HepG2 (cell line): ENCODE results near the gene TXNRD2. TPM values are rescaled to one million over a fixed set of nuclear protein-coding genes. Genes with fewer than 3 reads are reported as not detected.

Experiments used
- BRCA1 ChIP-seq: sonication (generic); formaldehyde crosslinking; IDR thresholded peaks from 2 replicates; pipeline ENCODE4 v1.4.0; 2020; ENCODE audit warnings: missing genetic modification reagents
- DNMT3B ChIP-seq: conservative IDR thresholded peaks from 2 replicates; pipeline ENCODE4 v1.6.1; 2016; ENCODE audit warnings: missing biosample characterization, control low read depth
- GATAD2A ChIP-seq: IDR thresholded peaks from 2 replicates; pipeline ENCODE4 v1.6.1; 2016
- HNRNPH1 ChIP-seq: fragments of 200-400 bp; formaldehyde crosslinking; optimal IDR thresholded peaks from 2 replicates; pipeline ENCODE3; 2017; ENCODE audit warnings: mild to moderate bottlenecking, low read depth, low read length
- POLR2AphosphoS5 ChIP-seq: IDR thresholded peaks from 2 replicates; pipeline ENCODE4 v1.6.1; 2012; ENCODE audit warnings: low read depth, low read length
- RFXAP ChIP-seq: sonication (generic); formaldehyde crosslinking; IDR thresholded peaks from 2 replicates; pipeline ENCODE4 v1.4.0; 2020; ENCODE audit warnings: missing genetic modification reagents, borderline replicate concordance
- SOX5 ChIP-seq: IDR thresholded peaks from 2 replicates; pipeline ENCODE4 v1.6.1; 2016; ENCODE audit warnings: borderline replicate concordance
- TMF1 ChIP-seq: sonication (generic); formaldehyde crosslinking; IDR thresholded peaks from 2 replicates; pipeline ENCODE4 v1.8.1; 2022; ENCODE audit warnings: low read depth, missing genetic modification reagents
- TRIM24 ChIP-seq: sonication (generic); formaldehyde crosslinking; IDR thresholded peaks from 2 replicates; pipeline ENCODE4 v1.8.0; 2022; ENCODE audit warnings: mild to moderate bottlenecking, missing genetic modification reagents
- ZBTB7A ChIP-seq: sonication (generic); formaldehyde crosslinking; IDR thresholded peaks from 2 replicates; pipeline ENCODE4 v1.8.0; 2022; ENCODE audit warnings: mild to moderate bottlenecking, missing genetic modification reagents
- ZFX ChIP-seq: sonication (generic); formaldehyde crosslinking; IDR thresholded peaks from 2 replicates; pipeline ENCODE4 v1.4.0; 2020; ENCODE audit warnings: mild to moderate bottlenecking, low read depth, missing genetic modification reagents, moderate library complexity
- polyA plus RNA-seq, 8 experiments: library from polyadenylated mRNA; depleted of rRNA in 3 of 8; stranded (reverse) in 7 of 8; unstranded in 1 of 8; fragments of >200 nt; fragmentation: Illumina TruSeq in 4 of 8; extraction: Trizol in 4 of 8; gene quantifications; 2 replicates each; pipeline versions ENCODE4 v1.2.1 to v1.2.3, GENCODE V29; 2011 to 2016; ENCODE audit warnings: low read depth in 4 of 8, missing spikeins in 1 of 8, mixed read lengths in 1 of 8; ENCODE audit not compliant: insufficient read depth in 1 of 8
- total RNA-seq, 5 experiments: library from RNA; depleted of rRNA; stranded (reverse); fragments of >200 nt; fragmentation: Illumina TruSeq; extraction: Trizol; gene quantifications; 2 replicates each; pipeline ENCODE4 v1.2.3, GENCODE V29; 2016; ENCODE audit warnings: low read depth in 1 of 5
- TF ChIP-seq, protein P1 (sequence below): sonication (generic); formaldehyde crosslinking; IDR thresholded peaks from 2 replicates; pipeline ENCODE4 v1.5.0; 2020; ENCODE audit warnings: mild to moderate bottlenecking, missing genetic modification reagents
- TF ChIP-seq, protein P2 (sequence below): sonication (generic); formaldehyde crosslinking; IDR thresholded peaks from 2 replicates; pipeline ENCODE4 v1.4.0; 2020; ENCODE audit warnings: missing genetic modification reagents, low read depth, mild to moderate bottlenecking, borderline replicate concordance
- TF ChIP-seq, protein P3 (sequence below): IDR thresholded peaks from 2 replicates; pipeline ENCODE4 v1.6.1; 2012; ENCODE audit warnings: inconsistent platforms
- TF ChIP-seq, protein P4 (sequence below): sonication (generic); formaldehyde crosslinking; IDR thresholded peaks from 2 replicates; pipeline ENCODE4 v1.4.0; 2020; ENCODE audit warnings: missing genetic modification reagents
- TF ChIP-seq, protein P5 (sequence below): IDR thresholded peaks from 2 replicates; pipeline ENCODE4 v1.6.1; 2016; ENCODE audit warnings: missing compliant biosample characterization, missing genetic modification reagents, borderline replicate concordance
- TF ChIP-seq, protein P6 (sequence below): IDR thresholded peaks from 2 replicates; pipeline ENCODE4 v1.6.1; 2018; ENCODE audit warnings: missing genetic modification reagents, mild to moderate bottlenecking, missing compliant biosample characterization

The TXNRD2 gene
- total and polyA plus RNA-seq, 2 of the 13 experiments (the other 11 are each of a cell fraction or from before 2014, with no cell fraction given): 17.5 to 18.6 TPM

DNA sequence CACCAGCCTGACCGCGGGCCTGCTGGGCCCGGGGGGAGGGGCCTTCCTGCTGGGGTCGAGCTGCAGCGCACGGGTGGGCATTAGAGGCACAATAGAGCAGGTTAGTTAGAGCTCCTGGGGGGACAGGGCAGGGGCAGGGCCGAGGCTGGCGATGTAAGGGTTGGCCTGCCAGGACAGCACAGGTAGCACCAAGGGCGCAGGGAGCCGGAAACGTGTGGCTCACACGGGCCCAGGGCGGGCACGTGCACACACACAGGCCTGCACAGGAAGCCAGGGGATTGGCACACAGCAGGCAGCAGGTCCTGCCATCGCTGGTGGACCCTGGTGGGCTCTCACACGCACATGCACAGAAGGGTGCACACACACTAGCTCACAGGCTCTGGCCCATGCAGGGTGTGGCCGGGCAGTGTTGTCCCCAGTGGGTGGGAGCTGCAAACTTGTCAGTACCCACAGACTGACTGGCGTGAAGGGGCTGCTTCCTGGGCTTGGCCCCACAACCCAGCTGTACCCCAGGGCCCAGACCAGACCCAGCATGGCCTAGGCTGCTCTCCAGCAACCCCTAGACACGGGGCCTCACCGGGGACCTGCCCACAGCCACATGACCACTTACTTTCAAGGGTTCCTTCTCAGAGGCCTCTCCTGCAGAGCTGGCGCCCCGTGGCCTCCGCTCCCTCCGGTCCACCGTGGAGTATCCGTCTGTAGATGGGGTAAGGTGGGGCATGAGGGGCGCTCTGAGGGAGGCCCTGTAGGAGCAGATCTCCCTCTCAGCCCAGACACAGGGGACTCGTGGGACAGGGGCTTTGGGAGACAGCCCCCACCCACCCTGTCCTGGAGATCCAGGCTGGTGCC is 29.9 kb upstream of the TXNRD2 start (continued):
- TF ChIP-seq, protein P1, sequence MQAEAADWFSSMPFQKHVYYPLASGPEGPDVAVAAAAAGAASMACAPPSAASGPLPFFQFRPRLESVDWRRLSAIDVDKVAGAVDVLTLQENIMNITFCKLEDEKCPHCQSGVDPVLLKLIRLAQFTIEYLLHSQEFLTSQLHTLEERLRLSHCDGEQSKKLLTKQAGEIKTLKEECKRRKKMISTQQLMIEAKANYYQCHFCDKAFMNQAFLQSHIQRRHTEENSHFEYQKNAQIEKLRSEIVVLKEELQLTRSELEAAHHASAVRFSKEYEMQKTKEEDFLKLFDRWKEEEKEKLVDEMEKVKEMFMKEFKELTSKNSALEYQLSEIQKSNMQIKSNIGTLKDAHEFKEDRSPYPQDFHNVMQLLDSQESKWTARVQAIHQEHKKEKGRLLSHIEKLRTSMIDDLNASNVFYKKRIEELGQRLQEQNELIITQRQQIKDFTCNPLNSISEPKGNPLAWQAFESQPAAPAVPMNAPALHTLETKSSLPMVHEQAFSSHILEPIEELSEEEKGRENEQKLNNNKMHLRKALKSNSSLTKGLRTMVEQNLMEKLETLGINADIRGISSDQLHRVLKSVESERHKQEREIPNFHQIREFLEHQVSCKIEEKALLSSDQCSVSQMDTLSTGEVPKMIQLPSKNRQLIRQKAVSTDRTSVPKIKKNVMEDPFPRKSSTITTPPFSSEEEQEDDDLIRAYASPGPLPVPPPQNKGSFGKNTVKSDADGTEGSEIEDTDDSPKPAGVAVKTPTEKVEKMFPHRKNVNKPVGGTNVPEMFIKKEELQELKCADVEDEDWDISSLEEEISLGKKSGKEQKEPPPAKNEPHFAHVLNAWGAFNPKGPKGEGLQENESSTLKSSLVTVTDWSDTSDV (CRISPR knock-in tag): 0 out of 2 replicates have a peak, but pooled peaks have one; percentile 13
- TF ChIP-seq, protein P2, sequence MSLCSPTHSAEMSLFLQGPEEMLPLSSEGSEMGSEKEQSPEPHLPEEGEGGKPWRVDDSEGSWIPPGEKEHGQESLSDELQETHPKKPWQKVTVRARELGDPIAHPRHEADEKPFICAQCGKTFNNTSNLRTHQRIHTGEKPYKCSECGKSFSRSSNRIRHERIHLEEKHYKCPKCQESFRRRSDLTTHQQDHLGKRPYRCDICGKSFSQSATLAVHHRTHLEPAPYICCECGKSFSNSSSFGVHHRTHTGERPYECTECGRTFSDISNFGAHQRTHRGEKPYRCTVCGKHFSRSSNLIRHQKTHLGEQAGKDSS (CRISPR knock-in tag): no peak
- TF ChIP-seq HNRNPH1 (no peak), GATAD2A (CRISPR knock-in tag) (no peak), TMF1 (CRISPR knock-in tag) (no peak), TRIM24 (CRISPR knock-in tag) (no peak), POLR2AphosphoS5 (0 out of 2 replicates have a peak, but pooled peaks have one; percentile 23), RFXAP (0 out of 2 replicates have a peak, but pooled peaks have one; percentile 38), ZFX (CRISPR knock-in tag) (no peak), DNMT3B (CRISPR knock-in tag) (no peak), ZBTB7A (CRISPR knock-in tag) (peak; percentile 42), SOX5 (CRISPR knock-in tag) (0 out of 2 replicates have a peak, but pooled peaks have one; percentile 2), BRCA1 (CRISPR knock-in tag) (0 out of 2 replicates have a peak, but pooled peaks have one; percentile 9)
- TF ChIP-seq, protein P3, sequence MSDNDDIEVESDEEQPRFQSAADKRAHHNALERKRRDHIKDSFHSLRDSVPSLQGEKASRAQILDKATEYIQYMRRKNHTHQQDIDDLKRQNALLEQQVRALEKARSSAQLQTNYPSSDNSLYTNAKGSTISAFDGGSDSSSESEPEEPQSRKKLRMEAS: peak; percentile 43
- TF ChIP-seq, protein P4, sequence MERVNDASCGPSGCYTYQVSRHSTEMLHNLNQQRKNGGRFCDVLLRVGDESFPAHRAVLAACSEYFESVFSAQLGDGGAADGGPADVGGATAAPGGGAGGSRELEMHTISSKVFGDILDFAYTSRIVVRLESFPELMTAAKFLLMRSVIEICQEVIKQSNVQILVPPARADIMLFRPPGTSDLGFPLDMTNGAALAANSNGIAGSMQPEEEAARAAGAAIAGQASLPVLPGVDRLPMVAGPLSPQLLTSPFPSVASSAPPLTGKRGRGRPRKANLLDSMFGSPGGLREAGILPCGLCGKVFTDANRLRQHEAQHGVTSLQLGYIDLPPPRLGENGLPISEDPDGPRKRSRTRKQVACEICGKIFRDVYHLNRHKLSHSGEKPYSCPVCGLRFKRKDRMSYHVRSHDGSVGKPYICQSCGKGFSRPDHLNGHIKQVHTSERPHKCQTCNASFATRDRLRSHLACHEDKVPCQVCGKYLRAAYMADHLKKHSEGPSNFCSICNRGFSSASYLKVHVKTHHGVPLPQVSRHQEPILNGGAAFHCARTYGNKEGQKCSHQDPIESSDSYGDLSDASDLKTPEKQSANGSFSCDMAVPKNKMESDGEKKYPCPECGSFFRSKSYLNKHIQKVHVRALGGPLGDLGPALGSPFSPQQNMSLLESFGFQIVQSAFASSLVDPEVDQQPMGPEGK (CRISPR knock-in tag): no peak
- TF ChIP-seq, protein P5, sequence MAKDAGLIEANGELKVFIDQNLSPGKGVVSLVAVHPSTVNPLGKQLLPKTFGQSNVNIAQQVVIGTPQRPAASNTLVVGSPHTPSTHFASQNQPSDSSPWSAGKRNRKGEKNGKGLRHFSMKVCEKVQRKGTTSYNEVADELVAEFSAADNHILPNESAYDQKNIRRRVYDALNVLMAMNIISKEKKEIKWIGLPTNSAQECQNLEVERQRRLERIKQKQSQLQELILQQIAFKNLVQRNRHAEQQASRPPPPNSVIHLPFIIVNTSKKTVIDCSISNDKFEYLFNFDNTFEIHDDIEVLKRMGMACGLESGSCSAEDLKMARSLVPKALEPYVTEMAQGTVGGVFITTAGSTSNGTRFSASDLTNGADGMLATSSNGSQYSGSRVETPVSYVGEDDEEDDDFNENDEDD: peak; percentile 7; the same call in 1 of the 2 replicates
- TF ChIP-seq, protein P6, sequence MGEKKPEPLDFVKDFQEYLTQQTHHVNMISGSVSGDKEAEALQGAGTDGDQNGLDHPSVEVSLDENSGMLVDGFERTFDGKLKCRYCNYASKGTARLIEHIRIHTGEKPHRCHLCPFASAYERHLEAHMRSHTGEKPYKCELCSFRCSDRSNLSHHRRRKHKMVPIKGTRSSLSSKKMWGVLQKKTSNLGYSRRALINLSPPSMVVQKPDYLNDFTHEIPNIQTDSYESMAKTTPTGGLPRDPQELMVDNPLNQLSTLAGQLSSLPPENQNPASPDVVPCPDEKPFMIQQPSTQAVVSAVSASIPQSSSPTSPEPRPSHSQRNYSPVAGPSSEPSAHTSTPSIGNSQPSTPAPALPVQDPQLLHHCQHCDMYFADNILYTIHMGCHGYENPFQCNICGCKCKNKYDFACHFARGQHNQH (CRISPR knock-in tag): peak; percentile 19
